ENCODE data around the gene TMOD4. TPM values are rescaled to one million over a fixed set of nuclear protein-coding genes. Genes with fewer than 3 reads are reported as not detected.

TMOD4 gene
- total RNA-seq, 1 donor from 2014 or later: 0.46 TPM

DNA sequence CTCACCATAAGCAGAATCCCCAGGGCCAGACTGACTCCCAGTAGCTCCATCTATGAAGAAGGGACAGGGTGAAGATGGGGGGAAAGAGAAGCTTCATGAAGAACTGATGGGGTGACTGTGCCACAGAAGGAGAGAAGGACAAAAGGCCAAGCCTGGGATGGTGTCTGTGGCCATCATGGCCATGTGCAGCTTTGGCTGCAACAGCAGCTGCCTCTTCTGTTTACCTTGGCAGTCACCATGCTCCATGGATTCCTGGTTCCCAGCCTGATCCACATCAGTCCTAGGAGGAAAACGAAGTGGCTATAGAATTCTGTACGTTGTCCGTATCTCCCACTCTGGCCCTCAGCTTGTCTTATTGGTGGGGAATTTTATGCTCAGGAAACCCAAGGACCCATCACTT is 41.4 kb downstream of the TMOD4 start:
- TF ChIP-seq, protein P1, sequence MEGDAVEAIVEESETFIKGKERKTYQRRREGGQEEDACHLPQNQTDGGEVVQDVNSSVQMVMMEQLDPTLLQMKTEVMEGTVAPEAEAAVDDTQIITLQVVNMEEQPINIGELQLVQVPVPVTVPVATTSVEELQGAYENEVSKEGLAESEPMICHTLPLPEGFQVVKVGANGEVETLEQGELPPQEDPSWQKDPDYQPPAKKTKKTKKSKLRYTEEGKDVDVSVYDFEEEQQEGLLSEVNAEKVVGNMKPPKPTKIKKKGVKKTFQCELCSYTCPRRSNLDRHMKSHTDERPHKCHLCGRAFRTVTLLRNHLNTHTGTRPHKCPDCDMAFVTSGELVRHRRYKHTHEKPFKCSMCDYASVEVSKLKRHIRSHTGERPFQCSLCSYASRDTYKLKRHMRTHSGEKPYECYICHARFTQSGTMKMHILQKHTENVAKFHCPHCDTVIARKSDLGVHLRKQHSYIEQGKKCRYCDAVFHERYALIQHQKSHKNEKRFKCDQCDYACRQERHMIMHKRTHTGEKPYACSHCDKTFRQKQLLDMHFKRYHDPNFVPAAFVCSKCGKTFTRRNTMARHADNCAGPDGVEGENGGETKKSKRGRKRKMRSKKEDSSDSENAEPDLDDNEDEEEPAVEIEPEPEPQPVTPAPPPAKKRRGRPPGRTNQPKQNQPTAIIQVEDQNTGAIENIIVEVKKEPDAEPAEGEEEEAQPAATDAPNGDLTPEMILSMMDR (conservative IDR thresholded peaks at IDR 0.05; ENCODE audit: low read depth, low read length): no peak
- no peak for DNase-seq (ENCODE audit: low read depth)
- no peak overlapping the region for H3K4me3 ChIP-seq (ENCODE audit: low read depth, low read length)

DNA sequence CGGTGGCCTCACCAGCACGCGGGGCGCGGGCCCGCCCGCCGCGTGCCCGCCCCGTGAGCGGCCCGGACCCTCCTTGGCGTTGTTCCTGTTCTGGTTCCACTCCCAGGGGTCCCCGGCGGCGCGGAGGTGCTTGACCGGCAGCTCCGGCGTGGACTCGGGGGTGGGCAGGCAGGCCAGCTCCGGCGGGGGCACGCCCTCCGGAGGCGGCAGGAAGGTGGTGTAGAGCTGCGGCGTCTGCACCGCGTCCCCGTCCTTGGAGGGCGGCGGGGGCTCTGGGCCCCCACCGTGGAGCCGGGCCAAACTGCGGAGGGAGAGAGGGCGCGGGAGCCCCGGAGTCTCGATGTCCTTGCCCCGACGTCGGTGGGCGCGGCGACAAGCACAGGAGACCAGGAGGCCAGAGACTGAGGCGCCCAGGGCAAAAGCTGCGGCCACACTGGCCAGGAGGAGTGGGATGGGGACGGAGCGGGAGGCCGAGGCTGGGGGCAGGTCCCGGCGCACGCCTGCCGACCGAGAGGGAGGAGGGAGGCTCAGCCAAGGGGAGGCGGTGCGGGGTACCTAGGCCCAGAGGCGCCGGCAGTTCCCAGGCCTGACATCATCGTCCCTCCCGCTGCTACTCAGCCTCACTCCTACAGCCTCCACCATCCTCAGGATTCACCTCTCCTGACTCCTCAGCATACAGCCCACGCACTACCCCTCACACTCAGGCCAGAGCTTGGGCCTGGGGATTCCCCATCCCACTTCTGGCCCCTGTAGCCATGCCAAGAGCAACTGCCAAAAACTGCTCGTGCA is 42.6 kb downstream of the TMOD4 start:
- TF ChIP-seq, protein P1 (conservative IDR thresholded peaks at IDR 0.05; ENCODE audit: low read depth, low read length): no peak
- H3K4me3 ChIP-seq (ENCODE audit: low read depth, low read length): no peak overlapping the region
- no peak for DNase-seq (ENCODE audit: low read depth)

DNA sequence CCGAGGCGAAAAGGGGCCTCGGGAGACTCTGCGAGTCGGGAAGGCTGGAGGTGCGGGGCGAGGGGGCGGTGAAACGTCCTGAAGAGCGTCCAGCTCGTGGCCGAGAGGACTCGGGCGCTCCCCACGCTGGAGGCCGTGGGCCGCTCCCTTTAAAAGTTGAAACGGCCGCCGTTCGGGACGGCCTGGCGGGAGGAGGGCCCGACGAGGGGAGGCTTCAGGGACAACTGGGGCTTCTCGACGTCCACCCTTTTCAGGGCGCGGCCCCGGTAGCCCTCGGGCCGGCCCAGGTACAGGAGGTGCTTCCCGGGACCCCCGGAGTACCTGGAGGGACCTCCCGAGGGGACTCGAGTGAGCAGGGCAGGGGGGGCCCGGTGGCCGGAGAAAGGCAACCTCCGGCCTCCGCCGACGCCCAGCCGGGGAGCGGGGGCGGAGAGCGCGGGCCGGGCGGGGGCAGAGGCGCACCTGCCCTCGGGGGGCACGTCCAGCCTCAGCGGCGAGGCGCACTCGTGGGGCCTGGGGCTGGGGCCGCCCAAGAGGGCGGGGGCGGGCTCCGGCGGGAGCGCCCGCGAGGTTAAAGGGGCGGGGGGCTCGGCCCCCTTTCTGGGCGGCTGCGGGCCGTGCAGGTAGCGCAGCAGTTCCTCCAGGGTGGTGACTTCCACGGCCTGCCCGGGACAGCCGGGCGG is 43.3 kb downstream of the TMOD4 start:
- TF ChIP-seq, protein P1 (conservative IDR thresholded peaks at IDR 0.05; ENCODE audit: low read depth, low read length): no peak
- DNase-seq (ENCODE audit: low read depth): no peak
- no peak overlapping the region for H3K4me3 ChIP-seq (ENCODE audit: low read depth, low read length)

DNA sequence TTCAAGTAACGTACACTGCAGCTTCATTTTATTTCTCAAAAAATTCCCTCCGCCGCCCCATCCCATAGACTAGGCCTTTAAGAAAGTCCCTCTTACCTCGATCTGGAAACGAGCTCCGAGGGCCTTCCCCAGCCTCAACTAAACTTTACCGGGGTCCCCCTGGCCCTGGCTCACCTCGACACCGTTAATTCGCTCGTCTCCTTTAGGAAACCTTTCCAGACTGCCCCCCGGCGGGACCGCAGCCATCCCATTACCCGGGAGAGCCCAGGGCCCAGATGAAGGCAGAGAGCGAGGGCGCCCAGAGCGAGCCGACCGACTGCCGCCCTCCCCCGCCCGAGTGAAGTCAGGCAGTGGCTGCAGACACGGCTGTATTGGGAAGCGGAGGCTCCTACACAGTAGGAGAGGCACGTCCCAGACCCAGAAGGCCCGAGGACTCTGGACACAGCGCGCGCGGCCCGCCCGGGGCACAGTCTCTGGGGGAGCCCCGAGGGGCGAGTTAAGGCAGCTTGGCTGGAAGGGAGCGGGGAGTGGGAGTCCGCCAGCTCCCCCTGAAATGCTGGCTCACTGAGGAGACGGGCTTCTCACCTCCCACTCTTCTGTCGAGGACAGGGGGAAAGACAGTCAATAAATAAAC is 44.0 kb downstream of the TMOD4 start:
- peak overlapping the region; percentile 37 for H3K4me3 ChIP-seq (ENCODE audit: low read depth, low read length)
- TF ChIP-seq, protein P1 (conservative IDR thresholded peaks at IDR 0.05; ENCODE audit: low read depth, low read length): no peak
- no peak for DNase-seq (ENCODE audit: low read depth)

DNA sequence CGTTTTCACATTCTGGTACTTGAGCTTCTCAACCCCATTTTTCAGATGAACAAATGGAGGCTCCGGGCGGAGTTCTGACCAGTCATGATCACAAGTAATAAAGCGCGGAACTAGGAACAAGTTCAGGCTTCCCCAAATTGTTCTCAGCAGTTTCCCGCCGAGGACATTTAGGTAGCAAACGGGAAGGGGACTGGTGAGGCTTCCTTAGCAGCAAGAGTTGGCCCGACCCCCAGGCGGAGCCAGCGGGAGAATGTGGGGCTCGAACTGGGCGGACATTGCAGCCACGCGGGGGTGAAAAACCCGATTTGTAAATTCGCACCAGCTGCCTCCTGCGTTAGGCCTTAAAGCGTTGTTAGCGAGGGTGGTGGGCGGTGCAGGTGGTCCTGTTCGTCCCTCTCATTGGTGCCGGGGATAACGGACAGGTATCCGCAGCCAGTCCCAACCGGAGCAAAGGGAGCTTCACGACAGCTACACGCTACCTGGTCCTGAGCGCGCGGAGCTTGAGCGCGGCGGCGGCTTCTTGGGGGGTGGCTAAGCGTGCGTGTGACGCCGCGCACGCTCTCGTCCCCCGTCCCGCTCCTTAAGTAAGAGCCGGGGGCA is 44.7 kb downstream of the TMOD4 start:
- peak overlapping the region; percentile 37 for H3K4me3 ChIP-seq (ENCODE audit: low read depth, low read length)
- no peak for DNase-seq (ENCODE audit: low read depth)
- TF ChIP-seq, protein P1 (conservative IDR thresholded peaks at IDR 0.05; ENCODE audit: low read depth, low read length): no peak

DNA sequence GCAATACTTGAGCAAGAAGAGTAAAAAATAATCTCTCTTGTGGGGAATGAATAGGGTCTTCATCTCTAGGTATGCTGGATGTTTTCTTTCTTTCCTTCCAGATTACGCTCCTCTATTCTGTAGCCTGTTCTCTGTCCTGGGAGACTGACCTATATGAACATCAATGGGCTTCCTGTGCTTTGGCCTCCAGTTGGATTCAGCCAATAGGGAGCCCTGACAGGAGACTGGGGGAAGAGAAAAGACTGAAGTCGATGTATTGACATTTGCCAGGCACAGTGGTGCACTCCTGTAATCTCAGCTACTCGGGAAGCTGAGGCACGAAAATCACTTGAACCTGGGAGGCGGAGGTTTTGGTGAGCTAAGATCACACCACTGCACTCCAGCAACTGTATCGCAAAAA is 47.0 kb downstream of the TMOD4 start:
- TF ChIP-seq, protein P1 (conservative IDR thresholded peaks at IDR 0.05; ENCODE audit: low read depth, low read length): no peak
- no peak overlapping the region for H3K4me3 ChIP-seq (ENCODE audit: low read depth, low read length)
- DNase-seq (ENCODE audit: low read depth): no peak

All from epithelial cell of proximal tubule (primary cell).